ENCODE measurements around the gene RGS1.

DNA sequence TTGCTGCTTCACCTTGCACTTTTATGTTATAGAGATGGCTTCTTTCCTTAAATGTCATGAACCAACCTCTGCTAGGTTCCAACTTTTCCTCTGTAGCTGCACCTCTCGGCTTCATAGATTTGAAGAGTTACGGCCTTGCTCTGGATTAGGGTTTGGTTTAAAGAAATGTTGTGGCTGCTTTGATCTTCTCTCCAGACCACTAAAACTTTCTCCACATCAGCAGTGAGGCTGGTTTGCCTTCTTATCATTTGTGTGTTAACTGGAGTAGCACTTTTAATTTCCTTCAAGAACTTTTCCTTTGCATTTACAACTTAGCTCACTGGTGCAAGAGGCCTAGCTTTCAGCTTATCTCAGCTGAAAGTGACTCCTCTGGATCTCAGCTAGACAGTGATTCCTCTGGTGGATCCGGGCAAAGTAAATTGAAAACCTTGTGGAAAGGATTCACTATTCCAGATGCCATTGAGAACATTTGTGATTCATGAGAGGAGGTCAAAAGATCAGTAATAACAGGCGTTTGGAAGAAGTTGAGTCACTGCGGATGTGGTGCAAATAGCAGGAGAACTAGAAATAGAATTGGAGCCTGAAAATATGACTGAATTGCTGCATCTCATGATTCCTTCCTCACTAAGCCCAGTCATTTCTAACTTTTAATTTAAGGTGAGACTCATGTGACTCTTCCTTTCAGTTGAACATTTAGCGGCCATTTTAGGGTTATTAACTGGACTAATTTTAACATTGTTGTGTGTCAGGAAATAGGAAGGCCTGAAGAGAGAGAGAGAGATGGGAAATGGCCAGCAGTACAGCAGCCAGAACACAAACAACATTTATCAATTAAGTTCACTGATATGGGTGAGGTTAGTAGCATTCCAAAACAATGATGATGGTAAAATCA lies 16.2 kb upstream of the RGS1 start:
- TF ChIP-seq CTCF (conservative IDR thresholded peaks at IDR 0.05) = no peak
- TF ChIP-seq ZFX (IDR thresholded peaks at IDR 0.05) = no peak

Data from C4-2B (cell line).